Activated naive CD8-positive, alpha-beta T cell treated with anti-CD3 and anti-CD28 coated beads, Interleukin-2, amount 10 ng/mL, durations not matched to agents 7 days and 5 days (primary cell): ENCODE results near the gene TMEM250. TPM values are rescaled to one million over a fixed set of nuclear protein-coding genes. Genes with fewer than 3 reads are reported as not detected.

Experiments
- total RNA-seq, 2 experiments: library from RNA; stranded (reverse); gene quantifications; one replicate each; pipeline ENCODE4 v1.2.3, GENCODE V29; 2021

TMEM250 gene
- total RNA-seq, 2 experiments from 2014 or later, result 45.3 to 45.9 TPM

Other genes with a start within 250 kb of the TMEM250 start
- 10 to 100 TPM; 32.5 to 35.4 TPM for gene CAMSAP1, start 211.3 kb downstream of the TMEM250 start, total RNA-seq
- 10 to 100 TPM; 30.5 to 31.0 TPM for gene UBAC1, start 157.5 kb downstream of the TMEM250 start, total RNA-seq
- gene NACC2, start 23.6 kb downstream of the TMEM250 start, total RNA-seq, result 10 to 100 TPM; 10.5 to 11.2 TPM
- not detected for gene LHX3, start 86.3 kb upstream of the TMEM250 start, total RNA-seq
- gene QSOX2, start 126.9 kb upstream of the TMEM250 start, total RNA-seq, result 10 to 100 TPM; 12.4 to 12.8 TPM
- gene CCDC187, start 185.2 kb upstream of the TMEM250 start, total RNA-seq, result not detected
- gene GPSM1, start 208.7 kb upstream of the TMEM250 start, total RNA-seq, result 1 to 10 TPM; 5.0 to 6.0 TPM
- 10 to 100 TPM; 15.4 to 17.0 TPM for gene DNLZ, start 244.9 kb upstream of the TMEM250 start, total RNA-seq